Measurements from ENCODE around the gene TSHZ2. TPM values are rescaled to one million over a fixed set of nuclear protein-coding genes. Genes with fewer than 3 reads are reported as not detected.

The TSHZ2 gene
- total and polyA plus RNA-seq, 2 of the 4 experiments (the other 2 are of a cell fraction), result under 0.01 to 0.02 TPM

DNA sequence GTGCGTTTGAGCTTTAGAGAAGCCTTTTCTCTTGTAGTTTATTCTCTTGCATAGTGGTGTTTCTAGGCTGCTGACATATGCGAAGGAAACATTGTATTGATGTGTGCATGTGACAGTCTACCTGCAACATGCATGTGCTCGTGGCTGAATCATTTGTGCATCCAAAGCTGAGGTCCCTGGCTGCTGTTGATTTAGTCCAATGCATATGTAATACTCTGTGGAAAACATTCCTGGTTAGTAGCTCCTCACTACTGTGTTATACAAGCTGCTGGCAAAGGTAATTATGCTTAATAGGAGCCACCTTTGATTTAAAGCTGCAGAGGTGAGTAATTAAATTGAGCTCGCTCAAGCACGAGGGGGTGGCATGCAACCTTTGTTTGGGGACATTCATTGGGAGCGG lies 24.5 kb downstream of the TSHZ2 start:
- H3K4me3 ChIP-seq (ENCODE audit: insufficient read depth, low read depth, low read length), result no peak overlapping the region
- H3K18ac ChIP-seq (ENCODE audit: low read depth, low read length), result no peak overlapping the region
- no peak overlapping the region for H3K4ac ChIP-seq (ENCODE audit: low read depth, low read length)
- no peak overlapping the region for H3K14ac ChIP-seq (replicated peaks; ENCODE audit: low read depth, low read length)
- no peak overlapping the region for H3K9ac ChIP-seq (ENCODE audit: low read depth, low read length)
- no peak overlapping the region for H4K5ac ChIP-seq (ENCODE audit: low read depth, low read length)
- no peak overlapping the region for H2AK9ac ChIP-seq (replicated peaks; ENCODE audit: low read depth, low read length, poor library complexity)
- 89% methylated on average over 3 of the region's 6 CpGs; no CpG with 5 or more reads in 1 of the 2 experiments for WGBS, 2 experiments (ENCODE audit: extremely low coverage in 2 of 2, insufficient read length in 1 of 2)
- no peak overlapping the region for H4K8ac ChIP-seq (ENCODE audit: low read depth in 2 of 2, low read length in 2 of 2)
- H2BK20ac ChIP-seq (ENCODE audit: low read depth, low read length), result no peak overlapping the region
- no peak overlapping the region for H2BK15ac ChIP-seq (ENCODE audit: low read depth, low read length)
- no peak overlapping the region for H2BK120ac ChIP-seq (ENCODE audit: low read depth, low read length)
- no peak overlapping the region for H4K91ac ChIP-seq (ENCODE audit: insufficient read depth, low read depth, low read length)
- no peak overlapping the region for H3K4me2 ChIP-seq (ENCODE audit: low read depth, low read length)
- no peaks in the 10 kb centered on the region for H3K36me3 ChIP-seq (ENCODE audit: control insufficient read depth, insufficient read depth, low read length)
- H4K20me1 ChIP-seq (ENCODE audit: insufficient read depth, low read length), result no peaks in the 10 kb centered on the region
- in situ Hi-C loops (cut with MboI; ENCODE audit: low sequenced_read_pairs), result no loop called here
- no peak overlapping the region for H3K56ac ChIP-seq (ENCODE audit: extremely low read depth, insufficient read depth, low read length)
- ATAC-seq (ENCODE audit: low read depth), result no peak
- no peak for TF ChIP-seq POLR2A (IDR thresholded peaks at IDR 0.05; ENCODE audit: low read depth, low read length)
- no peak for TF ChIP-seq MXI1 (IDR thresholded peaks at IDR 0.05; ENCODE audit: borderline replicate concordance, low read depth, low read length)
- TF ChIP-seq MAZ (IDR thresholded peaks at IDR 0.05; ENCODE audit: borderline replicate concordance, low read depth, low read length), result no peak
- H3K23ac ChIP-seq (ENCODE audit: low read depth, low read length), result no peak overlapping the region
- H3K9me1 ChIP-seq (ENCODE audit: insufficient read depth, low read length), result no peaks in the 10 kb centered on the region
- H3K9me3 ChIP-seq (ENCODE audit: control insufficient read depth, insufficient read depth, low read length), result 0 out of 2 replicates have a peak, but pooled peaks cover 2% of the 10 kb centered on the region
- ChIA-PET POLR2A (ENCODE audit: unreplicated experiment) (no interaction called here), CTCF (no interaction called here)
- H3K27me3 ChIP-seq (ENCODE audit: control insufficient read depth, insufficient read depth, low read length), result no peaks in the 10 kb centered on the region
- H3K79me1 ChIP-seq (ENCODE audit: low read depth in 1 of 2, low read length in 2 of 2), result no peaks in the 10 kb centered on the region
- no peak for DNase-seq
- H3K4me1 ChIP-seq (ENCODE audit: control insufficient read depth, insufficient read depth, low read length), result peaks cover 2% of the 10 kb centered on the region; the same call in 1 of the 2 replicates
- H3K27ac ChIP-seq (ENCODE audit: insufficient read depth, low read length), result no peak overlapping the region
- intact Hi-C loops (cut with micrococcal nuclease), result no loop called here
- no peak overlapping the region for H2BK5ac ChIP-seq (ENCODE audit: low read depth, low read length, poor library complexity, severe bottlenecking)
- dilution Hi-C loops (cut with HindIII; ENCODE audit: low sequenced_read_pairs, unreplicated experiment), result no loop called here
- H2AK5ac ChIP-seq (ENCODE audit: low read depth, low read length), result no peak overlapping the region
- BruUV-seq (replicated peaks), result no TSS peak
- H2AFZ ChIP-seq (replicated peaks; ENCODE audit: low read length, poor library complexity), result no peak overlapping the region

Data from IMR-90 (cell line).